ENCODE measurements around the gene ST7L.

The ST7L gene

GRCh38 chr1:112510340-112510739 lies 108.6 kb downstream of the ST7L start:
- POLR2A ChIA-PET = interaction anchor here (0.6 kb wide), 1 partner anchor 121 kb away, joined by 3 read pairs; no protein-coding TSS in a partner anchor
- CTCF ChIA-PET = interaction anchor here (1.8 kb wide), 1 partner anchor 9 kb away, joined by 5 read pairs; no protein-coding TSS in a partner anchor

DNA sequence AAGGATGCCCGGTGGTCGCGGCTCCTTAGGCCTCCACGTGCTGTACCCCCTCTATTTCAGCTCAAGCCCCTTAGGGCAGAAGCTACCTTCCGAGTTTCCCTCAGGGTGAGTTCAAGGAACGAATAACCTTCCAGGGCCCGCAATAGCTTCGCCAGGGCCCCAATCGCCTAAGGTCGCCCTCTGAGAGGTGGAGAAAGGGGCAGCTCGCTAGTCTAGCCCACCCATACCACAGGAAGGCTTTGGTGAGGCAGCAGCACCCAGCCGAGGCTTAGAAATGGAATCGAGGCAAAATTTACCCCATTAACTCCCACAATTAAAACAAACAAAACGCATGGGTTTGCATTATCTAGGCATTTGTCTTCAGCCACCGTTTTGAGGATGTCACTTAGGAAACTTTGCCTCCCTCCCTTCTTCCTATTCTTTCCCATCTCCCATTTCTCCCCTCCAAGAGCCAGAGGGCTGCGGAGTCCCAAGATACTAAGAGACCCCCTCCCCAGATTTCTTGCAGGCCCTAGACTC lies 109.2 kb downstream of the ST7L start:
- ChIA-PET POLR2A (no interaction called here), CTCF (no interaction called here)
- TF ChIP-seq, protein P1, sequence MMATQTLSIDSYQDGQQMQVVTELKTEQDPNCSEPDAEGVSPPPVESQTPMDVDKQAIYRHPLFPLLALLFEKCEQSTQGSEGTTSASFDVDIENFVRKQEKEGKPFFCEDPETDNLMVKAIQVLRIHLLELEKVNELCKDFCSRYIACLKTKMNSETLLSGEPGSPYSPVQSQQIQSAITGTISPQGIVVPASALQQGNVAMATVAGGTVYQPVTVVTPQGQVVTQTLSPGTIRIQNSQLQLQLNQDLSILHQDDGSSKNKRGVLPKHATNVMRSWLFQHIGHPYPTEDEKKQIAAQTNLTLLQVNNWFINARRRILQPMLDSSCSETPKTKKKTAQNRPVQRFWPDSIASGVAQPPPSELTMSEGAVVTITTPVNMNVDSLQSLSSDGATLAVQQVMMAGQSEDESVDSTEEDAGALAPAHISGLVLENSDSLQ (IDR thresholded peaks at IDR 0.05) = no peak
- TF ChIP-seq LEF1 (IDR thresholded peaks at IDR 0.05; ENCODE audit: borderline replicate concordance) = no peak
- no peak for TF ChIP-seq HDGF (IDR thresholded peaks at IDR 0.05; ENCODE audit: borderline replicate concordance)
- no peak for TF ChIP-seq SUZ12 (IDR thresholded peaks at IDR 0.05)
- no peak for TF ChIP-seq FOXA1 (IDR thresholded peaks at IDR 0.05)
- DNase-seq (ENCODE audit: extremely low spot score) = no peak

More at GRCh38 chr1:112510340-112510739, 108.6 kb downstream of the ST7L start:
- no peak for TF ChIP-seq L3MBTL2 (conservative IDR thresholded peaks at IDR 0.05)
- no peak for TF ChIP-seq CTBP1 (IDR thresholded peaks at IDR 0.05; ENCODE audit: borderline replicate concordance)
- TF ChIP-seq SP1 (IDR thresholded peaks at IDR 0.05) = no peak
- TF ChIP-seq ARNT (IDR thresholded peaks at IDR 0.05) = no peak
- TF ChIP-seq FOXA1 (IDR thresholded peaks at IDR 0.05) = no peak
- no peak for TF ChIP-seq TARDBP (IDR thresholded peaks at IDR 0.05)
- no peak for TF ChIP-seq ELF4 (IDR thresholded peaks at IDR 0.05)
- no peak for TF ChIP-seq BHLHE40 (IDR thresholded peaks at IDR 0.05; ENCODE audit: borderline replicate concordance)
- DNase-seq (ENCODE audit: extremely low spot score) = no peak

- ChIA-PET POLR2A (interaction anchor here (1.1 kb wide), 1 partner anchor 113 kb away, joined by 4 read pairs; the partner anchor contains the start of gene CTTNBP2NL), CTCF (no interaction called here)
- DNase-seq (ENCODE audit: extremely low spot score) = no peak
- no peak for TF ChIP-seq HDGF (IDR thresholded peaks at IDR 0.05; ENCODE audit: borderline replicate concordance)
- no peak for TF ChIP-seq L3MBTL2 (conservative IDR thresholded peaks at IDR 0.05)
- no peak for TF ChIP-seq LEF1 (IDR thresholded peaks at IDR 0.05; ENCODE audit: borderline replicate concordance)
- no peak for TF ChIP-seq SP1 (IDR thresholded peaks at IDR 0.05)
- no peak for TF ChIP-seq NFRKB (IDR thresholded peaks at IDR 0.05)
- TF ChIP-seq ARNT (IDR thresholded peaks at IDR 0.05) = no peak
- no peak for TF ChIP-seq SUZ12 (IDR thresholded peaks at IDR 0.05)
These were observed 109.8 kb downstream of the ST7L start for GRCh38 chr1:112509005-112509659.

- POLR2A ChIA-PET = interaction anchor here (1.1 to 1.2 kb wide), 3 partner anchors 22 to 375 kb away, joined by 3 to 4 read pairs (median 3); partner anchors contain the start of gene CTTNBP2NL
These were observed 110.5 kb downstream of the ST7L start, which contains the start of gene WNT2B for GRCh38 chr1:112508278-112509004. Gene WNT2B (plus strand): TSS chr1:112508965. CDS start chr1:112509263, 298 bp downstream.

GRCh38 chr1:112507921-112508277 lies 111.0 kb downstream of the ST7L start:
- ChIA-PET POLR2A (interaction anchor here (1.1 to 1.2 kb wide), 3 partner anchors 23 to 374 kb away, joined by 3 to 4 read pairs (median 3); partner anchors contain the start of gene CTTNBP2NL), CTCF (no interaction called here)
- no peak for TF ChIP-seq SUZ12 (IDR thresholded peaks at IDR 0.05)
- no peak for TF ChIP-seq ZNF384 (IDR thresholded peaks at IDR 0.05)
- no peak for TF ChIP-seq LEF1 (IDR thresholded peaks at IDR 0.05; ENCODE audit: borderline replicate concordance)
- TF ChIP-seq FOXA1 (IDR thresholded peaks at IDR 0.05) = no peak
- no peak for TF ChIP-seq FOXK2 (IDR thresholded peaks at IDR 0.05)
- TF ChIP-seq ELF4 (IDR thresholded peaks at IDR 0.05) = no peak
- no peak for TF ChIP-seq NFRKB (IDR thresholded peaks at IDR 0.05)
- DNase-seq (ENCODE audit: extremely low spot score) = peak; percentile 65

More at GRCh38 chr1:112508278-112509004, 110.5 kb downstream of the ST7L start, which contains the start of gene WNT2B:
- TF ChIP-seq L3MBTL2 (conservative IDR thresholded peaks at IDR 0.05) (no peak), ZNF384 (IDR thresholded peaks at IDR 0.05) (no peak), LEF1 (IDR thresholded peaks at IDR 0.05; ENCODE audit: borderline replicate concordance) (peak; percentile 19; the same call in 1 of the 2 replicates)
- CTCF ChIA-PET = no interaction called here
- peak; percentile 67 for DNase-seq (ENCODE audit: extremely low spot score)

- POLR2A ChIA-PET = interaction anchor here (1.1 kb wide), 1 partner anchor 374 kb away, joined by 3 read pairs; no protein-coding TSS in a partner anchor
- DNase-seq (ENCODE audit: extremely low spot score) = no peak
- TF ChIP-seq SUZ12 (IDR thresholded peaks at IDR 0.05) (no peak), ARNT (IDR thresholded peaks at IDR 0.05) (no peak), BHLHE40 (IDR thresholded peaks at IDR 0.05; ENCODE audit: borderline replicate concordance) (no peak), CTBP1 (IDR thresholded peaks at IDR 0.05; ENCODE audit: borderline replicate concordance) (no peak), NFRKB (IDR thresholded peaks at IDR 0.05) (no peak), ZNF384 (IDR thresholded peaks at IDR 0.05) (no peak), FOXM1 (IDR thresholded peaks at IDR 0.05; ENCODE audit: borderline replicate concordance) (no peak), L3MBTL2 (conservative IDR thresholded peaks at IDR 0.05) (no peak)
- CTCF ChIA-PET = no interaction called here
These were observed 111.6 kb downstream of the ST7L start for GRCh38 chr1:112507336-112507735.

- ChIA-PET CTCF (no interaction called here), POLR2A (no interaction called here)
- no peak for TF ChIP-seq CTBP1 (IDR thresholded peaks at IDR 0.05; ENCODE audit: borderline replicate concordance)
- no peak for TF ChIP-seq L3MBTL2 (conservative IDR thresholded peaks at IDR 0.05)
- no peak for TF ChIP-seq FOXA1 (IDR thresholded peaks at IDR 0.05)
- no peak for TF ChIP-seq TARDBP (IDR thresholded peaks at IDR 0.05)
- TF ChIP-seq LEF1 (IDR thresholded peaks at IDR 0.05; ENCODE audit: borderline replicate concordance) = no peak
- no peak for TF ChIP-seq ARNT (IDR thresholded peaks at IDR 0.05)
- TF ChIP-seq HDGF (IDR thresholded peaks at IDR 0.05; ENCODE audit: borderline replicate concordance) = no peak
- TF ChIP-seq NFRKB (IDR thresholded peaks at IDR 0.05) = no peak
- no peak for TF ChIP-seq SUZ12 (IDR thresholded peaks at IDR 0.05)
- no peak for TF ChIP-seq FOXM1 (IDR thresholded peaks at IDR 0.05; ENCODE audit: borderline replicate concordance)
- TF ChIP-seq FOXK2 (IDR thresholded peaks at IDR 0.05) = no peak
- no peak for TF ChIP-seq BHLHE40 (IDR thresholded peaks at IDR 0.05; ENCODE audit: borderline replicate concordance)
- DNase-seq (ENCODE audit: extremely low spot score) = no peak
These were observed 112.2 kb downstream of the ST7L start for GRCh38 chr1:112506731-112507130.

Data from HEK293T (cell line).